Measurements from ENCODE around the gene PTGDR2. TPM values are rescaled to one million over a fixed set of nuclear protein-coding genes. Genes with fewer than 3 reads are reported as not detected.

The PTGDR2 gene
- total RNA-seq, 1 donor from 2014 or later, result not detected

DNA sequence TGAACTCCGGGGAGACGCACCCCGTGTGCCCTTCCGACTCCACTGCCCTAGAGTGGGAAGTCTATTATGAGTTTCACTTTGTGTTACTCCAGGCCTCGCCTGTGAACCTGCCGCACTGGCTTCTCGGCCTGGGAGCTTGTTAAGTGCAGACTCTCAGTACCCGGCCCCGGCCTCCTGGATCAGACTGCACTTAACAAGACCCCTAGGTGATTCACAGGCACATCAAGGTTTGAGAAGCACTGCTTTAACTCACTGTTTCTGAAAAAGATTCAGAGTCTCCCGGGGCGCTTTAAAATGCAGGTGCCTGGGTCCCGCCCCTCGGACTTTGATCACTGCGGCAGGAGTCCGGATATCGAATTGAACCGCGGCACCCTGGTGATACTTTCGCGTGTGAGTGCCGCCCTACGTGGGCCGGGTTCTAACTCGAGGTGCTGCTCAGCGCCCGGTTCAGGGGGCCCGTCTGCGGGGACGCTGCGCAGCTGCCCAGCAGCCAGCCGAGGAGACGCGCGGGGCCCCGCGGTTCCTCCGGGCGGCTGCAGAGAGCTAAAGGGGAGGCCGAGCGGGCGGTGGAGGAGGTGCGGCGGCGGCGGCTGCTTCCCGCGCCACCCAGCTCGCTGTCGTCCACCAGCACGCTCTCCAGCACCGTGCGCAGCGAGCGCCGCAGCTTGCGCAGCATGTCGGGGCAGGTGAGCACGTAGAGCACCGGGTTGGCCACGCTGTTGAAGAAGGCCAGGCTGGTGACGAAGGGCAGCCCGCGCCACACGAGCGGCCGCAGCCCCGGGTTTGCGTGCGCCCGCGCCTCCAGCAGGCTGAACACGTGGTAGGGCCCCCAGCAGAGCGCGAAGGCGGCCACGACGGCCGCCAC is 3.4 kb downstream of the PTGDR2 start:
- FAIRE-seq (no peak), DNase-seq (ENCODE audit: low read depth) (peak; percentile 20)
- H3K36me3 ChIP-seq (ENCODE audit: control insufficient read depth, insufficient read depth, low read length), result peaks cover 8% of the 10 kb centered on the region
- TF ChIP-seq, protein P1, sequence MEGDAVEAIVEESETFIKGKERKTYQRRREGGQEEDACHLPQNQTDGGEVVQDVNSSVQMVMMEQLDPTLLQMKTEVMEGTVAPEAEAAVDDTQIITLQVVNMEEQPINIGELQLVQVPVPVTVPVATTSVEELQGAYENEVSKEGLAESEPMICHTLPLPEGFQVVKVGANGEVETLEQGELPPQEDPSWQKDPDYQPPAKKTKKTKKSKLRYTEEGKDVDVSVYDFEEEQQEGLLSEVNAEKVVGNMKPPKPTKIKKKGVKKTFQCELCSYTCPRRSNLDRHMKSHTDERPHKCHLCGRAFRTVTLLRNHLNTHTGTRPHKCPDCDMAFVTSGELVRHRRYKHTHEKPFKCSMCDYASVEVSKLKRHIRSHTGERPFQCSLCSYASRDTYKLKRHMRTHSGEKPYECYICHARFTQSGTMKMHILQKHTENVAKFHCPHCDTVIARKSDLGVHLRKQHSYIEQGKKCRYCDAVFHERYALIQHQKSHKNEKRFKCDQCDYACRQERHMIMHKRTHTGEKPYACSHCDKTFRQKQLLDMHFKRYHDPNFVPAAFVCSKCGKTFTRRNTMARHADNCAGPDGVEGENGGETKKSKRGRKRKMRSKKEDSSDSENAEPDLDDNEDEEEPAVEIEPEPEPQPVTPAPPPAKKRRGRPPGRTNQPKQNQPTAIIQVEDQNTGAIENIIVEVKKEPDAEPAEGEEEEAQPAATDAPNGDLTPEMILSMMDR (IDR thresholded peaks at IDR 0.05; ENCODE audit: insufficient read depth, low read length, severe bottlenecking), result no peak
- no peaks in the 10 kb centered on the region for H3K27me3 ChIP-seq (ENCODE audit: control insufficient read depth, insufficient read depth, low read length)
- H3K4me3 ChIP-seq (ENCODE audit: low read depth, low read length), result peak overlapping the region; percentile 4

DNA sequence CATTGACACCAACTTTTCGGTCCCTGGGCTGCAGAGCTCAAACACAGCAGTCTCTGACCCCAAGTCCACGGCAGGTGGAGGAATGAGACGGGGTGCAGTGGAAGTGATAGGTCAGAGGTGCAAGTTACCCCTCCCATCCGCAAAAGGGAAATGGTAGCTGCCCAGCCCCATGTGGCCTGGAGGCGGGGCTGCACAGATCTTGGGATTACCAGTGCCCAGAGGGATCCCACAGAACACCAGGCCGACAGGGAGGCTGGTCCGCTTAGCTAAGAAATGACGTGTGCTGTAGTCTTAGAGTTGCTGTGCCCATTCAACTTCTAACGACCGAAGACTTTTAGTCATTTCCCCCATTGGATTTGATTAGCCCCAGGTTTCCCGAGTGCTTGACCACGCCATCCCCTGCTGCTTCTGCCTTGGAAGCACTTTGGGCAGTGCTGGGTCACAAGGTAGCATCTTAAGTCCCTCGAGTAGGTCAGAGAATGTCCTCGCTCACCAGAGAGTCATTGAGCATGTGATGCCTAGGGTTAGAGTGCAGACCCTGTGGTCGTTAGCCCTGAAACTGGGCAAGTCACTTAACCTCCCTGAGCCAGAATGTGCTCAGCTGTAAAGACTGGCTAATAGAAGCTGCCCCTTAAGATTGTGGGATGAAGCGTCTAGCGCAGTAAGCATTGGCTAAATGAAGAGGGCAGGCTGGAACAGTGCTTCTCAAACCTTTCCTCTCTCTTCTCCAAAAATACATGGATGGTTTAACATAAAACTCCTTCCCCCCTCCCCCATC is 4.2 kb downstream of the PTGDR2 start:
- no peak overlapping the region for H3K4me3 ChIP-seq (ENCODE audit: low read depth, low read length)
- TF ChIP-seq, protein P1 (IDR thresholded peaks at IDR 0.05; ENCODE audit: insufficient read depth, low read length, severe bottlenecking), result no peak
- FAIRE-seq (no peak), DNase-seq (ENCODE audit: low read depth) (no peak)
- no peaks in the 10 kb centered on the region for H3K27me3 ChIP-seq (ENCODE audit: control insufficient read depth, insufficient read depth, low read length)
- H3K36me3 ChIP-seq (ENCODE audit: control insufficient read depth, insufficient read depth, low read length), result peaks cover 8% of the 10 kb centered on the region

DNA sequence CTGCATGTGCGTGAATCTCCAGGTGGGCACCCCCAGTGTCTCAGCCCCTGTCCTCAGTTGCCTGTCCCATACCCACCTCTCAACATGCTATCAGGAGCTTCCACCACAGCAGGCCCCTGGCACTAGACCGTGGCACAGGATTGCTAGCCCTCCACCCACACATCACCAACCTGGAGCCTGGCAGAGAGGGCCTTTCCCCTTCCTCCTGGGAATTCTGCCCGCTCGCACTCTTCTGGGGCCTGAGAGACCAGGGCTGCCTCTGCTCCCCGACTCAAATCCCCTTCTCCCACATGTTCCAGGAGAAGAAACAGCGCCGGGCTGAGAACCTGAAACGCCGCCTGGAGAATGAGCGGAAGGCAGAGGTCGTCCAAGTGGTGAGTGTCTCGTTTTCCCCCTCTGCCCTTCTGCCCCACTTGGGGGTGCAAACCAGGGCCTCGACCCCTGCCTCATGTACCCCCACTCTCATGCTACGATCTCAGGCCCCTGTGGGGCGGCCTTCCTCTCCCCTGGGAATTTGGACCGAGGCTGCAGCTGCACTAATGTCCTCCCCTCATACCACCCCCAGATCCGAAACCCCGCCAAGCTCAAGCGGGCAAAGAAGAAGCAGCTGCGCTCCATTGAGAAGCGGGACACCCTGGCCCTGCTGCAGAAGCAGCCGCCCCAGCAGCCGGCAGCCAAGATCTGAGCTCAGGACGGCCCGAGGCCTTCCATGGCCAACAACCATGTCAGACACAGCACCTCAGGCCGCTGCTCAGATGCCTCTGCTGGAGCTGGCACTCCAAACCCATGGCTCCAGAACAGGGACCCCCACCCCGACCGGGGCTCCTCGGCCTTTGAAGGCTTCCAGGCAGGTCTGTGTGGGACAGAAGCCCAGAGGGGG is 5.9 kb downstream of the PTGDR2 start:
- H3K36me3 ChIP-seq (ENCODE audit: control insufficient read depth, insufficient read depth, low read length), result peaks cover 8% of the 10 kb centered on the region
- no peak overlapping the region for H3K4me3 ChIP-seq (ENCODE audit: low read depth, low read length)
- TF ChIP-seq, protein P1 (IDR thresholded peaks at IDR 0.05; ENCODE audit: insufficient read depth, low read length, severe bottlenecking), result no peak
- no peaks in the 10 kb centered on the region for H3K27me3 ChIP-seq (ENCODE audit: control insufficient read depth, insufficient read depth, low read length)
- DNase-seq (ENCODE audit: low read depth) (no peak), FAIRE-seq (no peak)

DNA sequence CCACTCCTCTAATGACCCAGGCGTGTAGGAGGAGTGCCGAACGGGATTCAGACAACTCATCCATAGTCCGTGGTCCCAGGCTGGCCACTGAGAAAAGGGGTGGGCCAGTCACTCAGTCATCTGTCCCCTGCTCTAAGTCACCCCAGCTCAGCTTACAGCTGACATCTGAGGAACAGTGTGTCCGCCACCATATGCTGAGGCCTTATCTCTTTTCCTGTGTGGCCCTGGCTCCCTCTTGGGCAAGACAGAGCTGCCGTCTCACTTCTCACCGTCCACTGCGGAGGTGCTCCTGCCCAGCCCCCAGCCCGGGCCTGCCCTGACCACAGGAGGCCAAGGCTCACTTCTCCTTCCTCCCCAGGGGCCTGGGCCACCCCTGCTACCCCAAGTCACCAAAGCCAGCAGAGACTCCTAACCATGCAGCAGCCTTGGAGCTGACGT is 7.0 kb downstream of the PTGDR2 start:
- H3K27me3 ChIP-seq (ENCODE audit: control insufficient read depth, insufficient read depth, low read length), result no peaks in the 10 kb centered on the region
- no peak overlapping the region for H3K4me3 ChIP-seq (ENCODE audit: low read depth, low read length)
- FAIRE-seq, result no peak
- peaks cover 8% of the 10 kb centered on the region for H3K36me3 ChIP-seq (ENCODE audit: control insufficient read depth, insufficient read depth, low read length)
- DNase-seq (ENCODE audit: low read depth), result no peak
- TF ChIP-seq, protein P1 (IDR thresholded peaks at IDR 0.05; ENCODE audit: insufficient read depth, low read length, severe bottlenecking), result no peak

DNA sequence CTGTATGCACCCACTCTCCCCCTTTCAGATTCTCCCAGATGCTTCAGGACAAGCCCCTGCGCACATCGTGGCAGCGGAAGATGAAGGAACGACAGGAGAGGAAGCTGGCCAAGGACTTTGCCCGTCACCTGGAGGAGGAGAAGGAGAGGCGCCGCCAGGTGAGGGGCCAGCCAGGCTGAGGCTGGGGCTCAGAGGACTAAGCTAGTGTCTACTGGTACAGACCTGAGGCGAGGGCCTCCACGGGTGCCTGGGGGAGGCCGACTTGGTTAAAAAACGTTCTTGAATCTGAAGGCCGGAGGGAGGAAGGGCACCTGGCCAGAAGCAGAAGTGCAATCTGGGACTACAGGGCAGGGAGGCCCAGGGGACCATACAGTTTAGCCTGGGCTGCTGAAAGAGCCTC is 7.9 kb downstream of the PTGDR2 start:
- no peak overlapping the region for H3K4me3 ChIP-seq (ENCODE audit: low read depth, low read length)
- FAIRE-seq (no peak), DNase-seq (ENCODE audit: low read depth) (no peak)
- H3K27me3 ChIP-seq (ENCODE audit: control insufficient read depth, insufficient read depth, low read length), result no peaks in the 10 kb centered on the region
- TF ChIP-seq, protein P1 (IDR thresholded peaks at IDR 0.05; ENCODE audit: insufficient read depth, low read length, severe bottlenecking), result no peak
- peaks cover 8% of the 10 kb centered on the region for H3K36me3 ChIP-seq (ENCODE audit: control insufficient read depth, insufficient read depth, low read length)
